Gastrocnemius medialis (tissue), 4 donors: Measurements from ENCODE around the gene LINS1.

Experiments used
- CTCF ChIP-seq, 5 experiments: fragments of 450-650 bp in 3 of 5; fragments of 200-600 bp in 2 of 5; sonication (generic) in 2 of 5; IDR thresholded peaks in 4 of 5; conservative IDR thresholded peaks in 1 of 5; 1 replicate in 4 of 5; 2 replicates in 1 of 5; pipeline ENCODE4 v1.5.1; 2016 to 2019; ENCODE audit warnings: antibody characterized with exemption in 5 of 5, mild to moderate bottlenecking in 3 of 5, moderate library complexity in 3 of 5
- POLR2A ChIP-seq, 2 donors: fragments of 450-650 bp; IDR thresholded peaks; one replicate each; pipeline ENCODE4 v1.6.1; 2017; ENCODE audit warnings: antibody characterized with exemption in 2 of 2, mild to moderate bottlenecking in 2 of 2, moderate library complexity in 2 of 2

- TF ChIP-seq CTCF (IDR thresholded peaks at IDR 0.05 in 4 of 5, conservative IDR thresholded peaks at IDR 0.05 in 1 of 5): no peak
- no peak for TF ChIP-seq POLR2A (IDR thresholded peaks at IDR 0.05)
Observed at GRCh38 chr15:100544338-100544841, 57.6 kb downstream of the LINS1 start.
